OCI-LY7 (cell line): ENCODE data around the gene SEMA5A.

Experiments
- CTCF ChIP-seq: fragments of 200-600 bp; sonication (generic); conservative IDR thresholded peaks from 2 replicates; pipeline ENCODE4 v1.5.1; 2014; ENCODE audit warnings: mild to moderate bottlenecking, antibody characterized with exemption, low read length, moderate library complexity, mixed read lengths
- EZH2phosphoT487 ChIP-seq: fragments of 200-600 bp; sonication (generic); IDR thresholded peaks from 2 replicates; pipeline ENCODE4 v1.6.1; 2018; ENCODE audit warnings: low read depth, borderline replicate concordance, mild to moderate bottlenecking, mixed run types, antibody characterized with exemption, low read length, moderate library complexity, mixed read lengths

GRCh38 chr5:9455826-9456434 is 89.9 kb downstream of the SEMA5A start:
- TF ChIP-seq CTCF (no peak), EZH2phosphoT487 (no peak)
